HL-60 (cell line): ENCODE results near the gene SKIC8.
A peak's percentile ranks its signal among the peaks of the same experiment; 100 is the strongest.

ENCODE experiments used
- DNase-seq, 2 experiments: peaks; one replicate each; pipeline ENCODE4 v3.0.0-alpha.2; 2010 to 2020; ENCODE audit warnings: low read depth in 1 of 2, low spot score in 1 of 2
- H3K27ac ChIP-seq: fragments of 250-450 bp; sonication (Bioruptor Pico); replicated peaks from 2 replicates; pipeline ENCODE4 v1.5.1; 2020; ENCODE audit warnings: mild to moderate bottlenecking, moderate library complexity
- H3K27me3 ChIP-seq: fragments of 250-450 bp; sonication (Bioruptor Pico); 2 replicates; pipeline ENCODE4 v1.5.1; 2021; ENCODE audit warnings: mild to moderate bottlenecking, moderate library complexity; ENCODE audit not compliant: insufficient read depth, poor library complexity, severe bottlenecking
- H3K4me3 ChIP-seq: replicated peaks from 2 replicates; pipeline ENCODE4 v1.5.1; 2011; ENCODE audit warnings: mild to moderate bottlenecking, control low read depth, low read length; ENCODE audit not compliant: insufficient read depth
- GABPA ChIP-seq: IDR thresholded peaks from 2 replicates; pipeline ENCODE4 v1.6.1; 2012; ENCODE audit warnings: low read depth
- POLR2AphosphoS5 ChIP-seq: IDR thresholded peaks from 2 replicates; pipeline ENCODE4 v1.6.1; 2012; ENCODE audit warnings: low read depth
- SPI1 ChIP-seq: IDR thresholded peaks from 2 replicates; pipeline ENCODE4 v1.6.1; 2012; ENCODE audit warnings: low read depth, mild to moderate bottlenecking, borderline replicate concordance
- TF ChIP-seq, protein P1 (sequence below): IDR thresholded peaks from 2 replicates; pipeline ENCODE4 v1.6.1; 2012; ENCODE audit warnings: low read depth; ENCODE audit not compliant: insufficient replicate concordance
- TF ChIP-seq, protein P2 (sequence below): IDR thresholded peaks from one replicate; pipeline ENCODE4 v1.5.1; 2011; ENCODE audit warnings: low read length, control low read depth, inconsistent platforms; ENCODE audit not compliant: insufficient read depth

The SKIC8 gene

GRCh38 chr15:78304216-78305066 lies 5.0 kb upstream of the SKIC8 start:
- Histone ChIP-seq H3K4me3 (no peak overlapping the region), H3K27me3 (no peaks in the 10 kb centered on the region), H3K27ac (no peak overlapping the region)
- no peak for TF ChIP-seq POLR2AphosphoS5
- no peak for DNase-seq

DNA sequence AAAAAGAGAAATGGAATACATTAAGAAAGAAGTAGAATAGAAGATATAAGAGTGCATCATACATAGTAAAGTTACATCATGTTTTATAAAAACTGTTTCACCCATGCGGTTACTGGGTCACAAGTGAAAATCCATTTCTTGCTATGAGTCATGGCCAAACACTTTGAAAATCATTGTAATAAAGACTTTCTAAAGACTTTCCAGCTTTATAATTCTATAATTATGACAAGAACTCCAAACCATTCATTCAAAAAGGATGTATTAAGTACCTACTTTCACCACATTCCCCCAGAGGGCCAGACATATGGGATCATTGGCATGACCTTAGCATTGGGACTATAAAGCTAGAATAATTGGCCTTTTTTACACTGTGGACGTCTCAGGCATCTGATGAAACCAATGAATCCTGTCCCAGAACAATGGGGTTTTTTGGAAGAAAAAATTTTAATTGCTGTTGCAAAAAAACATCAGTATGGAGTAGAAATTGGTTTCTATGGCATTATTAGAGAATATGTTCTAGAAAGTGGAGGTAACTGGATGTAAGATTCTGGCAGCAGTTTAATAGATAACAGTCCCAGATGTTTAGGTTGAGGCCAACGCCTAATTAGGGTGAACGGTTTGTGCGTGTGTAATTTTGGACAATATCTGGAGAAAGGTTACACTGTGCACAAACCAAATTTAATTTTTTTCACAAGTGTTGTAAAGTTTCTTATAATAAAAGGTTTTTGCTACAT lies 3.3 kb upstream of the SKIC8 start:
- peak overlapping the region; percentile 84 for H3K27ac ChIP-seq
- TF ChIP-seq, protein P1, sequence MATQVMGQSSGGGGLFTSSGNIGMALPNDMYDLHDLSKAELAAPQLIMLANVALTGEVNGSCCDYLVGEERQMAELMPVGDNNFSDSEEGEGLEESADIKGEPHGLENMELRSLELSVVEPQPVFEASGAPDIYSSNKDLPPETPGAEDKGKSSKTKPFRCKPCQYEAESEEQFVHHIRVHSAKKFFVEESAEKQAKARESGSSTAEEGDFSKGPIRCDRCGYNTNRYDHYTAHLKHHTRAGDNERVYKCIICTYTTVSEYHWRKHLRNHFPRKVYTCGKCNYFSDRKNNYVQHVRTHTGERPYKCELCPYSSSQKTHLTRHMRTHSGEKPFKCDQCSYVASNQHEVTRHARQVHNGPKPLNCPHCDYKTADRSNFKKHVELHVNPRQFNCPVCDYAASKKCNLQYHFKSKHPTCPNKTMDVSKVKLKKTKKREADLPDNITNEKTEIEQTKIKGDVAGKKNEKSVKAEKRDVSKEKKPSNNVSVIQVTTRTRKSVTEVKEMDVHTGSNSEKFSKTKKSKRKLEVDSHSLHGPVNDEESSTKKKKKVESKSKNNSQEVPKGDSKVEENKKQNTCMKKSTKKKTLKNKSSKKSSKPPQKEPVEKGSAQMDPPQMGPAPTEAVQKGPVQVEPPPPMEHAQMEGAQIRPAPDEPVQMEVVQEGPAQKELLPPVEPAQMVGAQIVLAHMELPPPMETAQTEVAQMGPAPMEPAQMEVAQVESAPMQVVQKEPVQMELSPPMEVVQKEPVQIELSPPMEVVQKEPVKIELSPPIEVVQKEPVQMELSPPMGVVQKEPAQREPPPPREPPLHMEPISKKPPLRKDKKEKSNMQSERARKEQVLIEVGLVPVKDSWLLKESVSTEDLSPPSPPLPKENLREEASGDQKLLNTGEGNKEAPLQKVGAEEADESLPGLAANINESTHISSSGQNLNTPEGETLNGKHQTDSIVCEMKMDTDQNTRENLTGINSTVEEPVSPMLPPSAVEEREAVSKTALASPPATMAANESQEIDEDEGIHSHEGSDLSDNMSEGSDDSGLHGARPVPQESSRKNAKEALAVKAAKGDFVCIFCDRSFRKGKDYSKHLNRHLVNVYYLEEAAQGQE = no peak
- TF ChIP-seq SPI1 (no peak), GABPA (no peak), POLR2AphosphoS5 (no peak)
- TF ChIP-seq, protein P2, sequence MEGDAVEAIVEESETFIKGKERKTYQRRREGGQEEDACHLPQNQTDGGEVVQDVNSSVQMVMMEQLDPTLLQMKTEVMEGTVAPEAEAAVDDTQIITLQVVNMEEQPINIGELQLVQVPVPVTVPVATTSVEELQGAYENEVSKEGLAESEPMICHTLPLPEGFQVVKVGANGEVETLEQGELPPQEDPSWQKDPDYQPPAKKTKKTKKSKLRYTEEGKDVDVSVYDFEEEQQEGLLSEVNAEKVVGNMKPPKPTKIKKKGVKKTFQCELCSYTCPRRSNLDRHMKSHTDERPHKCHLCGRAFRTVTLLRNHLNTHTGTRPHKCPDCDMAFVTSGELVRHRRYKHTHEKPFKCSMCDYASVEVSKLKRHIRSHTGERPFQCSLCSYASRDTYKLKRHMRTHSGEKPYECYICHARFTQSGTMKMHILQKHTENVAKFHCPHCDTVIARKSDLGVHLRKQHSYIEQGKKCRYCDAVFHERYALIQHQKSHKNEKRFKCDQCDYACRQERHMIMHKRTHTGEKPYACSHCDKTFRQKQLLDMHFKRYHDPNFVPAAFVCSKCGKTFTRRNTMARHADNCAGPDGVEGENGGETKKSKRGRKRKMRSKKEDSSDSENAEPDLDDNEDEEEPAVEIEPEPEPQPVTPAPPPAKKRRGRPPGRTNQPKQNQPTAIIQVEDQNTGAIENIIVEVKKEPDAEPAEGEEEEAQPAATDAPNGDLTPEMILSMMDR = no peak
- DNase-seq = peak in 1 of 2 experiments; percentile 58
- H3K4me3 ChIP-seq = no peak overlapping the region
- H3K27me3 ChIP-seq = no peaks in the 10 kb centered on the region

DNA sequence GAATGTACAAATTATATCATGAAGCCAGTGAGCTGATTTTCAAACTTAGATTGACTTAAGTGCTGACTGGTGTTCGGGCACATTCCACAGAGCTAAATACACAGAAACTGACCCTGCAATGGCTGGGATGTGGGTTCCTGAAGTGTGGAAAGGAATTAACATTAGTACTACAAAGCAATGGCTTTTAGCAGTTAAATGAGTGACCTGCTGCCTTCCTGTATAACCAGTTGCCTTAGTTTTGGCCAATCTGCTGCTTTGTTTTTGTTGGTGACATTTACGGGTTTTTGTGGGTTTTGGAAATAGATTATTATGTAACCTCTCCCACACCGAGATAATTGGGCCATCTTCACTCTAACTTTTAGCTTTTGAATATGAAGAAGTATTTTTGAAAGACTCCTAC lies 2.4 kb upstream of the SKIC8 start:
- peak overlapping the region; percentile 84 for H3K27ac ChIP-seq
- TF ChIP-seq GABPA = 0 out of 2 replicates have a peak, but pooled peaks have one; percentile 20
- TF ChIP-seq, protein P2 = no peak
- H3K4me3 ChIP-seq = no peak overlapping the region
- no peaks in the 10 kb centered on the region for H3K27me3 ChIP-seq
- peak; percentile 49 to 78 for DNase-seq

DNA sequence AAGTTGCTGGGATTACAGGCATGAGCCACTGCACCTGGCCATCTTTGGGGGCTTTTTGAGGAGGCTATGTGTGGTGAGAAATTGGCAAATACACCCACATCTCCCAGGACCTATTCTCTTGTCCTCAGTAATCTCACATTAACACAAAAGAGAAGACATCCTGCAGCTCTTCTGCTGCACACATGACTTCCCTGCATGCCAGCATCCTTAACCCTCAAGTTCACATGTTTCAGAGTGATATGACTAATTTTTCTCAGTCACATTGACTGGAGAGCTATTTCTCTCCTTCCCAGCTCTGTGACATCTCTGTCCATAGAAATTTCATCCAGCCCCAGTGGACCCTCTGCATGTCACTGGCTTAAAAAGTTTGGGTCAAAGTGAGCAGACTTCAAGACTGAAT lies 1.9 kb upstream of the SKIC8 start:
- DNase-seq = no peak
- H3K27ac ChIP-seq = peak overlapping the region; percentile 84
- H3K4me3 ChIP-seq = no peak overlapping the region
- H3K27me3 ChIP-seq = no peaks in the 10 kb centered on the region
- TF ChIP-seq GABPA = no peak
- TF ChIP-seq SPI1 = no peak
- TF ChIP-seq, protein P2 = no peak
- TF ChIP-seq, protein P1 = no peak
- no peak for TF ChIP-seq POLR2AphosphoS5
